IMR-90 (cell line): ENCODE data around the gene BCAS1. TPM values are rescaled to one million over a fixed set of nuclear protein-coding genes. Genes with fewer than 3 reads are reported as not detected.

Source experiments
- ATAC-seq: fragments of 200-7000 bp; cut with Tn5 transposase; 2 replicates; pipeline ENCODE4 v1.9.1; 2020; ENCODE audit warnings: low read depth, mild to moderate bottlenecking, moderate library complexity
- BruUV-seq: library from RNA; stranded (reverse); fragments of 400-500 nt; replicated peaks from 2 replicates; lab custom pipeline; 2021; lab: Mats Ljungman, UMichigan
- CTCF ChIA-PET: fragments of 300-600 bp; formaldehyde crosslinking; extraction: SDS; loops from one replicate; lab custom pipeline; 2021; ENCODE audit warnings: antibody characterized with exemption; lab: Yijun Ruan, JAX
- POLR2A ChIA-PET: fragments of 300-600 bp; sonication (Branson Sonifier 250); formaldehyde crosslinking; loops from one replicate; lab custom pipeline; 2022; ENCODE audit warnings: antibody characterized with exemption; ENCODE audit not compliant: unreplicated experiment; lab: Charles Lee
- DNase-seq: peaks from one replicate; pipeline ENCODE4 v3.0.0; 2013
- H2AFZ ChIP-seq: replicated peaks from 2 replicates; pipeline ENCODE3; 2013; ENCODE audit warnings: low read length, mild to moderate bottlenecking; ENCODE audit not compliant: poor library complexity
- H2AK5ac ChIP-seq: 2 replicates; pipeline ENCODE4 v1.6.1; 2013; ENCODE audit warnings: low read depth, low read length, inconsistent platforms
- H2AK9ac ChIP-seq: replicated peaks from 2 replicates; pipeline ENCODE3; 2013; ENCODE audit warnings: mild to moderate bottlenecking, low read depth, low read length, moderate library complexity; ENCODE audit not compliant: poor library complexity
- H2BK120ac ChIP-seq: 2 replicates; pipeline ENCODE4 v1.6.1; 2013; ENCODE audit warnings: low read depth, low read length, inconsistent platforms
- H2BK15ac ChIP-seq: 3 replicates; pipeline ENCODE4 v1.6.1; 2013; ENCODE audit warnings: low read depth, low read length, inconsistent platforms
- H2BK20ac ChIP-seq: 2 replicates; pipeline ENCODE4 v1.6.1; 2013; ENCODE audit warnings: low read depth, mild to moderate bottlenecking, inconsistent platforms, low read length, moderate library complexity
- H2BK5ac ChIP-seq: 2 replicates; pipeline ENCODE4 v1.6.1; 2013; ENCODE audit warnings: mild to moderate bottlenecking, low read depth, low read length, inconsistent platforms; ENCODE audit not compliant: poor library complexity, severe bottlenecking
- H3K14ac ChIP-seq: replicated peaks from 2 replicates; pipeline ENCODE4 v1.6.1; 2013; ENCODE audit warnings: low read depth, low read length, inconsistent platforms
- H3K18ac ChIP-seq: 2 replicates; pipeline ENCODE4 v1.6.1; 2013; ENCODE audit warnings: low read depth, low read length, control low read depth
- H3K23ac ChIP-seq: 2 replicates; pipeline ENCODE4 v1.6.1; 2013; ENCODE audit warnings: low read depth, low read length, inconsistent platforms
- H3K27ac ChIP-seq: 2 replicates; pipeline ENCODE4 v1.5.1; 2013; ENCODE audit warnings: mild to moderate bottlenecking, control low read depth, low read length; ENCODE audit not compliant: insufficient read depth
- H3K27me3 ChIP-seq: 2 replicates; pipeline ENCODE4 v1.6.1; 2013; ENCODE audit warnings: low read length; ENCODE audit not compliant: control insufficient read depth, insufficient read depth
- H3K36me3 ChIP-seq: 2 replicates; pipeline ENCODE4 v1.6.1; 2013; ENCODE audit warnings: low read length, mixed read lengths; ENCODE audit not compliant: control insufficient read depth, insufficient read depth
- H3K4ac ChIP-seq: 2 replicates; pipeline ENCODE4 v1.6.1; 2013; ENCODE audit warnings: low read depth, low read length, inconsistent platforms
- H3K4me1 ChIP-seq: 2 replicates; pipeline ENCODE4 v1.6.1; 2013; ENCODE audit warnings: low read length, mixed read lengths; ENCODE audit not compliant: control insufficient read depth, insufficient read depth
- H3K4me2 ChIP-seq: 2 replicates; pipeline ENCODE4 v1.6.1; 2013; ENCODE audit warnings: low read depth, mild to moderate bottlenecking, control low read depth, low read length, moderate library complexity
- H3K4me3 ChIP-seq: 2 replicates; pipeline ENCODE4 v1.5.1; 2013; ENCODE audit warnings: low read depth, mild to moderate bottlenecking, control low read depth, low read length, moderate library complexity; ENCODE audit not compliant: insufficient read depth
- H3K56ac ChIP-seq: 2 replicates; pipeline ENCODE4 v1.6.1; 2013; ENCODE audit warnings: low read length, inconsistent platforms; ENCODE audit not compliant: insufficient read depth; ENCODE audit errors: extremely low read depth
- H3K79me1 ChIP-seq, 2 experiments: 2 replicates each; pipeline ENCODE4 v1.6.1; 2013; ENCODE audit warnings: low read length in 2 of 2, inconsistent platforms in 1 of 2, low read depth in 1 of 2
- H3K9ac ChIP-seq: 2 replicates; pipeline ENCODE4 v1.6.1; 2013; ENCODE audit warnings: low read depth, low read length, control low read depth
- H3K9me1 ChIP-seq: 2 replicates; pipeline ENCODE4 v1.6.1; 2013; ENCODE audit warnings: low read length, inconsistent platforms; ENCODE audit not compliant: insufficient read depth
- H3K9me3 ChIP-seq: 2 replicates; pipeline ENCODE4 v1.6.1; 2013; ENCODE audit warnings: low read length; ENCODE audit not compliant: control insufficient read depth, insufficient read depth
- H4K20me1 ChIP-seq: 2 replicates; pipeline ENCODE4 v1.6.1; 2013; ENCODE audit warnings: low read length, inconsistent platforms; ENCODE audit not compliant: insufficient read depth
- H4K5ac ChIP-seq: 2 replicates; pipeline ENCODE4 v1.6.1; 2013; ENCODE audit warnings: mild to moderate bottlenecking, low read depth, low read length, control low read depth
- H4K8ac ChIP-seq, 2 experiments: 2 replicates each; pipeline ENCODE4 v1.6.1; 2013; ENCODE audit warnings: low read depth in 2 of 2, low read length in 2 of 2, control low read depth in 1 of 2, inconsistent platforms in 1 of 2
- H4K91ac ChIP-seq: 2 replicates; pipeline ENCODE4 v1.6.1; 2013; ENCODE audit warnings: low read depth, low read length, inconsistent platforms; ENCODE audit not compliant: insufficient read depth
- BHLHE40 ChIP-seq: fragments of 150-350 bp; IDR thresholded peaks from 2 replicates; pipeline ENCODE4 v1.6.1; 2016; ENCODE audit warnings: mild to moderate bottlenecking, low read depth, low read length
- CEBPB ChIP-seq: IDR thresholded peaks from 2 replicates; pipeline ENCODE4 v1.6.1; 2012; ENCODE audit warnings: low read depth, low read length, improper control_type of control experiment
- CHD1 ChIP-seq: IDR thresholded peaks from 2 replicates; pipeline ENCODE4 v1.6.1; 2012; ENCODE audit warnings: low read depth, low read length, improper control_type of control experiment
- FOS ChIP-seq: fragments of 150-350 bp; IDR thresholded peaks from 2 replicates; pipeline ENCODE4 v1.6.1; 2016; ENCODE audit warnings: low read depth, low read length
- MAFK ChIP-seq: IDR thresholded peaks from 2 replicates; pipeline ENCODE4 v1.6.1; 2012; ENCODE audit warnings: low read depth, low read length, improper control_type of control experiment
- MAZ ChIP-seq: IDR thresholded peaks from 2 replicates; pipeline ENCODE4 v1.6.1; 2012; ENCODE audit warnings: low read depth, mild to moderate bottlenecking, low read length, improper control_type of control experiment, moderate library complexity, borderline replicate concordance
- MXI1 ChIP-seq: IDR thresholded peaks from 2 replicates; pipeline ENCODE4 v1.6.1; 2012; ENCODE audit warnings: low read depth, mild to moderate bottlenecking, low read length, moderate library complexity, borderline replicate concordance
- NFE2L2 ChIP-seq: fragments of 150-350 bp; IDR thresholded peaks from 2 replicates; pipeline ENCODE4 v1.6.1; 2016; ENCODE audit warnings: low read depth, mild to moderate bottlenecking, low read length
- POLR2A ChIP-seq: IDR thresholded peaks from 2 replicates; pipeline ENCODE4 v1.6.1; 2012; ENCODE audit warnings: mild to moderate bottlenecking, low read depth, low read length
- RAD21 ChIP-seq: IDR thresholded peaks from 2 replicates; pipeline ENCODE4 v1.6.1; 2012; ENCODE audit warnings: low read length, improper control_type of control experiment
- RCOR1 ChIP-seq: IDR thresholded peaks from 2 replicates; pipeline ENCODE4 v1.6.1; 2012; ENCODE audit warnings: mild to moderate bottlenecking, low read length, improper control_type of control experiment; ENCODE audit not compliant: insufficient replicate concordance
- RFX5 ChIP-seq: IDR thresholded peaks from 2 replicates; pipeline ENCODE4 v1.8.0; 2012; ENCODE audit warnings: low read depth, mild to moderate bottlenecking, low read length, moderate library complexity
- SMC3 ChIP-seq: fragments of 150-350 bp; IDR thresholded peaks from 2 replicates; pipeline ENCODE4 v1.6.1; 2016; ENCODE audit warnings: low read depth, mild to moderate bottlenecking, antibody characterized with exemption, low read length, moderate library complexity
- WGBS, 2 experiments: methylation state at CpG; one replicate each; pipeline versions ENCODE4 v1.1.5 to v1.1.7; 2013; ENCODE audit warnings: missing lambda C conversion rate in 2 of 2; ENCODE audit not compliant: insufficient read length in 1 of 2; ENCODE audit errors: extremely low coverage in 2 of 2; 5-methylcytosine and 5-hydroxymethylcytosine counted together
- dilution Hi-C: fragments of 300-500 bp; cut with HindIII; formaldehyde crosslinking; loops from one replicate; pipeline ENCODE4 v1.14.3; 2018; ENCODE audit warnings: low sequenced_read_pairs; ENCODE audit not compliant: unreplicated experiment
- in situ Hi-C: fragments of 300-500 bp; cut with MboI; formaldehyde crosslinking; loops from 3 replicates; pipeline ENCODE4 v1.14.3; 2019; ENCODE audit warnings: low sequenced_read_pairs, inconsistent platforms, mixed read lengths
- intact Hi-C: fragments of 100-400 bp; cut with micrococcal nuclease; formaldehyde crosslinking; loops from 2 replicates; pipeline ENCODE4 v1.10.0; 2022
- polyA plus RNA-seq, 3 experiments: library from polyadenylated mRNA; depleted of rRNA; stranded (reverse); fragments of >200 nt; gene quantifications; 2 replicates each; pipeline ENCODE4 v1.2.3, GENCODE V29; 2012; ENCODE audit warnings: low replicate concordance in 1 of 3
- total RNA-seq: library from RNA; depleted of rRNA; stranded (reverse); fragments of >200 nt; gene quantifications from 2 replicates; pipeline ENCODE4 v1.2.3, GENCODE V29; 2012
- TF ChIP-seq, protein P1 (sequence below): fragments of 150-350 bp; IDR thresholded peaks from 2 replicates; pipeline ENCODE4 v1.6.1; 2016; ENCODE audit warnings: low read depth, mild to moderate bottlenecking, low read length, moderate library complexity, borderline replicate concordance
- TF ChIP-seq, protein P2 (sequence below): fragments of 150-350 bp; IDR thresholded peaks from 2 replicates; pipeline ENCODE4 v1.6.1; 2017; ENCODE audit warnings: mild to moderate bottlenecking, antibody characterized with exemption, low read length, low read depth
- TF ChIP-seq, protein P3 (sequence below): conservative IDR thresholded peaks from 2 replicates; pipeline ENCODE4 v1.5.1; 2012; ENCODE audit warnings: mild to moderate bottlenecking, low read depth, low read length, improper control_type of control experiment

Gene BCAS1
- total and polyA plus RNA-seq, 2 of the 4 experiments (the other 2 are of a cell fraction), result under 0.01 TPM; not detected in 1

DNA sequence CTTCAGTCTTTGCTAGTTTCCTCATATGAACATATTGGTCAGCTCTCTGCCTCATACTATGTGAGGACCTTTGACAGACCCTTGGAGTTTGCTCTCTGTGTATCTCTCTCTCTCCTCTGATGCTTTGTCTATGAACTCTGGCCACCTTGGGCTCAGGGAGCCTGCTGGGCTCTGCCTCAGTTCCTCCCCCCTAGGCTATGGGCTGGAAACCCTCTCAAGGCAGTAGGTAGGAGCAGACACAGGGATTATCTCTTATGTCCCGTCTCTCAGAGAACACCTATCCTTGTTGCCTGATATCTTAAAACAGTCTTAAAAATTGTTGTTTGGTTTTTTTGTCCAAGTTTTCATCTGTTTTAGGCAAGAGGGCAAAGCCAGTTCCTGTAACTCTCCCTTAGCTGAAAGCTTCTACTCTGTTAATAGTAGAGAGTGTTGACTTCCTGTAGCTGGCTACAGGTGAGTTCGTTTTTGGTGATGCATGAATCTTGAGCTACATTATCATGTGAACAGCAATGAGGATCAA is 68.3 kb downstream of the BCAS1 start:
- H4K91ac ChIP-seq, result no peak overlapping the region
- no peaks in the 10 kb centered on the region for H3K79me1 ChIP-seq
- WGBS, 2 experiments, result no CpG with 5 or more reads among the region's 2 CpGs
- H2AK9ac ChIP-seq, result no peak overlapping the region
- no peak overlapping the region for H3K4me3 ChIP-seq
- DNase-seq, result no peak
- H2BK120ac ChIP-seq, result no peak overlapping the region
- H2BK20ac ChIP-seq, result no peak overlapping the region
- H2BK5ac ChIP-seq, result no peak overlapping the region
- no peak overlapping the region for H3K56ac ChIP-seq
- no peak overlapping the region for H3K27ac ChIP-seq
- H3K4me1 ChIP-seq, result no peaks in the 10 kb centered on the region
- dilution Hi-C loops (no loop called here), in situ Hi-C loops (no loop called here), intact Hi-C loops (no loop called here)
- no peak for TF ChIP-seq FOS
- TF ChIP-seq, protein P1, sequence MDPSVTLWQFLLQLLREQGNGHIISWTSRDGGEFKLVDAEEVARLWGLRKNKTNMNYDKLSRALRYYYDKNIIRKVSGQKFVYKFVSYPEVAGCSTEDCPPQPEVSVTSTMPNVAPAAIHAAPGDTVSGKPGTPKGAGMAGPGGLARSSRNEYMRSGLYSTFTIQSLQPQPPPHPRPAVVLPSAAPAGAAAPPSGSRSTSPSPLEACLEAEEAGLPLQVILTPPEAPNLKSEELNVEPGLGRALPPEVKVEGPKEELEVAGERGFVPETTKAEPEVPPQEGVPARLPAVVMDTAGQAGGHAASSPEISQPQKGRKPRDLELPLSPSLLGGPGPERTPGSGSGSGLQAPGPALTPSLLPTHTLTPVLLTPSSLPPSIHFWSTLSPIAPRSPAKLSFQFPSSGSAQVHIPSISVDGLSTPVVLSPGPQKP, result no peak
- no peak for TF ChIP-seq BHLHE40
- TF ChIP-seq POLR2A, result no peak
- no peak for TF ChIP-seq SMC3
- no peak for TF ChIP-seq CHD1
- no peak for TF ChIP-seq RAD21
- TF ChIP-seq, protein P2, sequence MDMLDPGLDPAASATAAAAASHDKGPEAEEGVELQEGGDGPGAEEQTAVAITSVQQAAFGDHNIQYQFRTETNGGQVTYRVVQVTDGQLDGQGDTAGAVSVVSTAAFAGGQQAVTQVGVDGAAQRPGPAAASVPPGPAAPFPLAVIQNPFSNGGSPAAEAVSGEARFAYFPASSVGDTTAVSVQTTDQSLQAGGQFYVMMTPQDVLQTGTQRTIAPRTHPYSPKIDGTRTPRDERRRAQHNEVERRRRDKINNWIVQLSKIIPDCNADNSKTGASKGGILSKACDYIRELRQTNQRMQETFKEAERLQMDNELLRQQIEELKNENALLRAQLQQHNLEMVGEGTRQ, result no peak
- no peak for TF ChIP-seq MAFK
- no peak for TF ChIP-seq CEBPB
- TF ChIP-seq RCOR1, result no peak
- TF ChIP-seq, protein P3, sequence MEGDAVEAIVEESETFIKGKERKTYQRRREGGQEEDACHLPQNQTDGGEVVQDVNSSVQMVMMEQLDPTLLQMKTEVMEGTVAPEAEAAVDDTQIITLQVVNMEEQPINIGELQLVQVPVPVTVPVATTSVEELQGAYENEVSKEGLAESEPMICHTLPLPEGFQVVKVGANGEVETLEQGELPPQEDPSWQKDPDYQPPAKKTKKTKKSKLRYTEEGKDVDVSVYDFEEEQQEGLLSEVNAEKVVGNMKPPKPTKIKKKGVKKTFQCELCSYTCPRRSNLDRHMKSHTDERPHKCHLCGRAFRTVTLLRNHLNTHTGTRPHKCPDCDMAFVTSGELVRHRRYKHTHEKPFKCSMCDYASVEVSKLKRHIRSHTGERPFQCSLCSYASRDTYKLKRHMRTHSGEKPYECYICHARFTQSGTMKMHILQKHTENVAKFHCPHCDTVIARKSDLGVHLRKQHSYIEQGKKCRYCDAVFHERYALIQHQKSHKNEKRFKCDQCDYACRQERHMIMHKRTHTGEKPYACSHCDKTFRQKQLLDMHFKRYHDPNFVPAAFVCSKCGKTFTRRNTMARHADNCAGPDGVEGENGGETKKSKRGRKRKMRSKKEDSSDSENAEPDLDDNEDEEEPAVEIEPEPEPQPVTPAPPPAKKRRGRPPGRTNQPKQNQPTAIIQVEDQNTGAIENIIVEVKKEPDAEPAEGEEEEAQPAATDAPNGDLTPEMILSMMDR, result no peak
- TF ChIP-seq RFX5, result no peak
- no peak for TF ChIP-seq MXI1
- no peak for TF ChIP-seq NFE2L2
- TF ChIP-seq MAZ, result no peak
- H3K18ac ChIP-seq, result no peak overlapping the region
- H4K20me1 ChIP-seq, result no peaks in the 10 kb centered on the region
- POLR2A ChIA-PET, result no interaction called here
- H3K23ac ChIP-seq, result no peak overlapping the region
- CTCF ChIA-PET, result no interaction called here
- H3K14ac ChIP-seq, result no peak overlapping the region
- no peak overlapping the region for H4K8ac ChIP-seq
- no peak for ATAC-seq
- H3K36me3 ChIP-seq, result no peaks in the 10 kb centered on the region
- H3K9ac ChIP-seq, result no peak overlapping the region
- H2AK5ac ChIP-seq, result no peak overlapping the region
- no peaks in the 10 kb centered on the region; the same call in 1 of the 2 replicates for H3K27me3 ChIP-seq
- H3K9me3 ChIP-seq, result no peaks in the 10 kb centered on the region
- no peak overlapping the region for H3K4ac ChIP-seq
- H4K5ac ChIP-seq, result no peak overlapping the region
- no peak overlapping the region for H3K4me2 ChIP-seq
- BruUV-seq, result no TSS peak
- H3K9me1 ChIP-seq, result no peaks in the 10 kb centered on the region
- no peak overlapping the region for H2AFZ ChIP-seq
- H2BK15ac ChIP-seq, result no peak overlapping the region
